VCaP (cell line): ENCODE measurements around the gene TNNI3K.

Experiments
- H3K27ac ChIP-seq: fragments of 450-650 bp; 2 replicates; pipeline ENCODE4 v1.5.1; 2017
- TF ChIP-seq, protein P1 (sequence below): fragments of 450-650 bp; conservative IDR thresholded peaks from 2 replicates; pipeline ENCODE4 v1.5.1; 2017; ENCODE audit warnings: mild to moderate bottlenecking, moderate library complexity

The TNNI3K gene

DNA sequence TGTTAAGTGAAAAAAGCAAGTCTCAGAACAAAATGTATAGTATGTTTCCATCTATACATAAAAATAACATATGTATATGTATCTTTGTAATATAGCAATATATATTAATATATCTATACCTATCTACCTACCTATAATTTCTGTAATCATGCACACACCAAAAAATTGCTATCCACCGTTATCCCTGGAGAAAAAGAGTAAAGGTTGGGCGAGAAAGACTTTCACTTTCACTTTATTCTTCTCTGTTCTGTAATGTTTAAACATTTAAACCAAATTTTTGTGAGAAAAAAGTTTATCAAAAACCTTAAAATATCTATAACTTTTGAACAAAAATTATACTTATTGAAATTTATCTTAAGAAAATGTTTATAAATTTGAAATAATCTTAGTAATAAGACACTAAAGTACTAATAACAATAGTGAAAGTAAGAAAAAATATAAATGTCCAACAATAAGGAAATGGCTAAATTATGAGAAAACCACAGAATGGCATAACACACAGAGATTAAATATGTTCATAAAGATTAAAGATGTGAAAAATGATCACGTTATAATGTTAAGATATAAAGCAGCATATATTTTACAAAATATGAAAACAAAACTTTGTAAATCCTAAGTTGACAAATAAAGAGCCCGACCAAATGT, 351.2 kb downstream of the TNNI3K start:
- TF ChIP-seq, protein P1, sequence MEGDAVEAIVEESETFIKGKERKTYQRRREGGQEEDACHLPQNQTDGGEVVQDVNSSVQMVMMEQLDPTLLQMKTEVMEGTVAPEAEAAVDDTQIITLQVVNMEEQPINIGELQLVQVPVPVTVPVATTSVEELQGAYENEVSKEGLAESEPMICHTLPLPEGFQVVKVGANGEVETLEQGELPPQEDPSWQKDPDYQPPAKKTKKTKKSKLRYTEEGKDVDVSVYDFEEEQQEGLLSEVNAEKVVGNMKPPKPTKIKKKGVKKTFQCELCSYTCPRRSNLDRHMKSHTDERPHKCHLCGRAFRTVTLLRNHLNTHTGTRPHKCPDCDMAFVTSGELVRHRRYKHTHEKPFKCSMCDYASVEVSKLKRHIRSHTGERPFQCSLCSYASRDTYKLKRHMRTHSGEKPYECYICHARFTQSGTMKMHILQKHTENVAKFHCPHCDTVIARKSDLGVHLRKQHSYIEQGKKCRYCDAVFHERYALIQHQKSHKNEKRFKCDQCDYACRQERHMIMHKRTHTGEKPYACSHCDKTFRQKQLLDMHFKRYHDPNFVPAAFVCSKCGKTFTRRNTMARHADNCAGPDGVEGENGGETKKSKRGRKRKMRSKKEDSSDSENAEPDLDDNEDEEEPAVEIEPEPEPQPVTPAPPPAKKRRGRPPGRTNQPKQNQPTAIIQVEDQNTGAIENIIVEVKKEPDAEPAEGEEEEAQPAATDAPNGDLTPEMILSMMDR = no peak
- no peak overlapping the region for H3K27ac ChIP-seq

DNA sequence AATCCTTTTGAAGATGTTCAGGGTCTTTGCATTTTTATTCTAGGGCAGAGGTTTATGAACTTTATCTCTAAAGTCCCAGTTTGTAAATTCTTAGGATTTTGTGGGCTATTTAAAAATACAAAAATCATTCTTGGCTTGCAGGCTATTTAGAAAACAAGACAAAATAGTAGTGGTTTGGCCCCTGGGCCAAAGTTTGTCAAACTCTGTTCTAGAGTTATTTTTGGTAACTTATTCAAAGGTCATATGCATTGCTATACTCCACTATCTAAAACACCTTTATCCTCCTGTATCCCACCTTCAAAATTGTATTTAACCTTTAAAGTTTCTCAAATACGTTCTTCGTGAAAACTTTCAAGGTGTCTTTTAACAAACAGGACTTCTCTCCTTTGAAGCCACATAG, 352.7 kb downstream of the TNNI3K start:
- H3K27ac ChIP-seq = no peak overlapping the region
- TF ChIP-seq, protein P1 = no peak

DNA sequence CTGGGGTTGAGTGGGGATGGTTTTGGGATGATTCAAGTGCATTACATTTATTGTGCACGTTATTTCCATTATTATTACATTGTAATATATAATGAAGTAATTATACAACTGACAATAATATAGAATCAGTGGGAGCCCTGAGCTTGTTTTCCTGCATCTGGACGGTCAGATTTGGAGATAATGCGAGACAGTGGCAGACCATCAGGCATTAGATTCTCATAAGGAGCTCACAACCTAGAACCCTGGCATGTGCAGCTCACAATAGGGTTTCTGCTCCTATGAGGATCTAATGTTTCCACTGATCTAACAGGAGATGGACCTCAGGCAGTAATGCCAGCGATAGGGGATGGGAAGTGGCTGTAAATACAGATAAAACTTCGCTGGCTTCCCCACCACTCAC, 355.1 kb downstream of the TNNI3K start:
- H3K27ac ChIP-seq = no peak overlapping the region
- TF ChIP-seq, protein P1 = no peak

DNA sequence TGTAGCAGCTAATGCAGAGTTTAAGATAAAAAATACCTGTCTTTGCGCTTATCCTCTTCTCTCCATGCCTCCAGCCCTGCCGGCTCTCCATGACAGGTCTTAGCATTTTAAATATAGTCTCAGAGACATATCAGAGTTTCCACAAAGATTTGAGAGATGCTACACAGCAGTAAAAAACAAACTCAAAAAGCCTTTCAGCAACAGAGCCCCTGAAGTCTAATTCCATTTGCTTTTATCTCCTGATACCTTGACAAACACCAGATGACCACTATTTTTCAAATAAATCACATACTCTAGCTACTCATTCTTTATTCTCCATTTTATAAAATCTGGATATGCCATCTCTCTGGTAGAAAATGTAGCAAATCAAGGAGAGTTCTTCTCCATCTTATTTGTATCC, 356.8 kb downstream of the TNNI3K start:
- H3K27ac ChIP-seq = no peak overlapping the region
- TF ChIP-seq, protein P1 = no peak

DNA sequence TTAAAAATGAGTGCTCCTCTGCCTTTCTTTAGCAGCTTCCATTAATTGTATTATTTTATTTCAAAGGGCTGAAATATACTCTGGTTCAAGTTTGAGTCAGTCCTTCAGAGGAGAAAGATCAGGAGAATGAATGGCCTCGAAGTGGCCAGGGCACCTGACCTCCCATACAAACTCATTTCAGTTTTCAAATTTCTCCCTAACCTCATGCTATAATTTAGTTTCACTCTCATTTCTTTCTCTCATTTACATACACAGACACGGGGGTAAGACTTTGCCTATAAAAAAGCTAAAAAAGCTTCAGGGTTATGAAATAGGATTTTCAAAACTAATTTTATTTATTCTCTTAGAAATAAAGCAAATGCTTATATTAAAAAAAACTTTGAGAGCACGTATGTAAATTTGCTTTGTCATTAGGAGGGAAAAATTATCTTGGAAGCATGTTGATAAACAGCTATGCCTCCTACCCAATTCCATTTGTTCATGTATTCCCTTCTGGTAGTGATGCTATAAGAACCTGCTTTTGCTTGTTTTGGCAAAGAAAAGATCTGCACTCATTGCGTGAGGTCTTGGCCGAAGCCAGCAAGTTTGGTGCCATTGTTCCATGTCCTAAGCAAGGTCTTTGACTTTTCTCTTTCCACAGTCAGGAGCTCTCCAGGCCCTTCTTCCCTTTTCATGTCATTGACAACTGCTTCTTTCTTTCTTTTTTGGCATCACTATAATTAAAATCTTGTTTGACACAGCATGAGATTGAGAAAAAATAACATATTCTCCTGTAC, 357.6 kb downstream of the TNNI3K start:
- H3K27ac ChIP-seq = no peak overlapping the region
- TF ChIP-seq, protein P1 = no peak
